Measurements from ENCODE around the gene SPNS1. TPM values are rescaled to one million over a fixed set of nuclear protein-coding genes. Genes with fewer than 3 reads are reported as not detected.
"Not testable (repeated sequence)": the region's sequence is repeated elsewhere in the genome, so short reads cannot be mapped to it uniquely, and the experiment has no call there.

Gene SPNS1
- total RNA-seq, 4 donors from 2014 or later: 24.2 to 34.6 (median 34.0) TPM

DNA sequence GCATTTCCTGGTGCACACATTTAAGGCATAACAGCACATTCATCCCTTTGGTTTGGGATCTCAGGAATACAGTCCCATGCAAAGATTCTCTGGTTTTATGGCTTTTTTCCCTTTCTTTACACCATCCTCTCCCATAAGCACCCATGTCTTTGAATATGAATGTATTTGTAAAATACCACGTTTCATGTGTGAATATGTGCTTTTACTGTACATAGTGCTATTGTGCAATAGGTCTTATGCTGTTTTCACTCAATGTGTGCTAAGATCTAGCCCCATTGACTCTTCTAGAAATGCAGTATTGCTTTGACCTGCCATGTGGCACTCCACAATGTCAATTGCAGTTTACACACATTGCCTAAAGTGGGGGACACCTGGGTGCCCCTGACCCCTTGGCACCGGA, 10.1 kb upstream of the SPNS1 start:
- no peak for TF ChIP-seq POLR2A (IDR thresholded peaks at IDR 0.05)
- TF ChIP-seq, protein P1, sequence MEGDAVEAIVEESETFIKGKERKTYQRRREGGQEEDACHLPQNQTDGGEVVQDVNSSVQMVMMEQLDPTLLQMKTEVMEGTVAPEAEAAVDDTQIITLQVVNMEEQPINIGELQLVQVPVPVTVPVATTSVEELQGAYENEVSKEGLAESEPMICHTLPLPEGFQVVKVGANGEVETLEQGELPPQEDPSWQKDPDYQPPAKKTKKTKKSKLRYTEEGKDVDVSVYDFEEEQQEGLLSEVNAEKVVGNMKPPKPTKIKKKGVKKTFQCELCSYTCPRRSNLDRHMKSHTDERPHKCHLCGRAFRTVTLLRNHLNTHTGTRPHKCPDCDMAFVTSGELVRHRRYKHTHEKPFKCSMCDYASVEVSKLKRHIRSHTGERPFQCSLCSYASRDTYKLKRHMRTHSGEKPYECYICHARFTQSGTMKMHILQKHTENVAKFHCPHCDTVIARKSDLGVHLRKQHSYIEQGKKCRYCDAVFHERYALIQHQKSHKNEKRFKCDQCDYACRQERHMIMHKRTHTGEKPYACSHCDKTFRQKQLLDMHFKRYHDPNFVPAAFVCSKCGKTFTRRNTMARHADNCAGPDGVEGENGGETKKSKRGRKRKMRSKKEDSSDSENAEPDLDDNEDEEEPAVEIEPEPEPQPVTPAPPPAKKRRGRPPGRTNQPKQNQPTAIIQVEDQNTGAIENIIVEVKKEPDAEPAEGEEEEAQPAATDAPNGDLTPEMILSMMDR (IDR thresholded peaks at IDR 0.05): no peak
- DNase-seq (ENCODE audit: low spot score in 2 of 2): no peak
- H3K4me3 ChIP-seq (ENCODE audit: low read depth, poor library complexity, severe bottlenecking): no peak overlapping the region
- WGBS, 2 donors: 87 to 93% methylated on average over 2 of the region's 2 CpGs
- intact Hi-C loops (cut with DNase I; ENCODE audit: low total_unique reads): no loop called here

DNA sequence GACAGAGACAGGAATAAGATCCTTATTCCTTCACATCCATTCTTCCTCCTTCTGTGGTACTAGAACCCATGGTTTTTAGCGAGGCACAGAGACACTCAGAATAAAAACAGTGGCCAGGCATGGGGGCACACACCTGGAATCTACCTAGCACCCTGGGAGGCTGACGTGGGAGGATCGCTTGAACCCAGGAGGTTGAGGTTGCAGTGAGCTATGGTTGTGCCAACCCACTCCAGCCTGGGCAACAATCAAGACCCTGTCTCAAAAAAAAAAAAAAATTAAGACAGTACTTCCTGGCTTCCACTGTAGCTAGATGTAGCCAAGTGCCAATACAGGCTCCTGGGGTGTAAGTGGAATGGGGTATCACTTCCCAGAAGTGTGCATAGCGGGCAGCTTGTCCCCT, 7.4 kb upstream of the SPNS1 start:
- TF ChIP-seq POLR2A (IDR thresholded peaks at IDR 0.05): no peak
- TF ChIP-seq, protein P1 (IDR thresholded peaks at IDR 0.05): no peak
- H3K4me3 ChIP-seq (ENCODE audit: low read depth, poor library complexity, severe bottlenecking): no peak overlapping the region
- intact Hi-C loops (cut with DNase I; ENCODE audit: low total_unique reads): no loop called here
- DNase-seq (ENCODE audit: low spot score in 2 of 2): no peak
- WGBS, 2 donors: 90 to 92% methylated on average over 4 of the region's 4 CpGs

DNA sequence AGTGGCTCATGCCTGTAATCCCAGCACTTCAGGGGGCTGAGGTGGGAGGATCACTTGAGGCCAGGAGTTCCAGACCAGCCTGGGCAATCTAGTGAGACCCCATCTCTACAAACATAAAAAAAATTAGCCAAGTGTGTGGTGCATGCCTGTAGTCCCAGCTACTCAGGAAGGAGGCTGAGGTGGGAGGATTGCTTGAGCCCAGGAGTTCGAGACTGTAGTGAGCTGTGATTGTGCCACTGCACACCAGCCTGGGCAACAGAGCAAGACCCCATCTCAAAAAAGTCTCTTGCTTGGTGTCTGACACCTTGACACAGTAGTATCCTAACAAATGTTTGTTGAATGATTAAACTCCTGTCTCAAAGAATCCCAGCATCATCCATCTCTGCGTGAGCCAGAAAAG, 4.9 kb upstream of the SPNS1 start:
- intact Hi-C loops (cut with DNase I; ENCODE audit: low total_unique reads); H3K4me3 ChIP-seq (ENCODE audit: low read depth, poor library complexity, severe bottlenecking): not testable (repeated sequence)
- WGBS, 2 donors: 86 to 88% methylated on average over 2 of the region's 2 CpGs

DNA sequence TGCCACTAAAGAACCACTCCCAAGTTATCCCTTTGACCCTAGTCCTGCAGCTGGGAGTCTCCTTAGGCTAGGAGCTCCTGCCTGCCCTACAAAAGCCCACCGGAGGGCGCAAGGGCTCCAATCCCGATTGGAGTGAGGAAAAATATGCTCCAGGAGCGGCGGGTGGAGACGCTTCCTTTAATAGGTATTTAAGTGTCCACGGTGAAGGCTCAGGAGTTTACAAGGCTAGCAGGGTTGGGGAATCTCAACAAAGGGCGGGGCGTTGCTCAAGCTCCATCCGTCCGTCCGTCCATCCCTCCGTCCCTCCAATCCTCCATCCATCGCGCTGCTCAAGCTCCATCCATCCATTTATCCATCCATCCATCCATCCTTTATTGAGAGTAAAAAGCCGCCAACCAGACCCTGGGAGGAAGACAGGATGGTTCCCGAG, 556 bp upstream of the SPNS1 start:
- no peak for DNase-seq (ENCODE audit: low spot score in 2 of 2)
- TF ChIP-seq, protein P1 (IDR thresholded peaks at IDR 0.05): no peak
- no peak for TF ChIP-seq POLR2A (IDR thresholded peaks at IDR 0.05)
- intact Hi-C loops (cut with DNase I; ENCODE audit: low total_unique reads): no loop called here
- 0% methylated on average over 17 of the region's 17 CpGs for WGBS, 2 donors
- H3K4me3 ChIP-seq (ENCODE audit: low read depth, poor library complexity, severe bottlenecking): peak overlapping the region; percentile 83

More for the DNA sequence above, 4.9 kb upstream of the SPNS1 start:
- DNase-seq (ENCODE audit: low spot score in 2 of 2): not testable (repeated sequence)

DNA sequence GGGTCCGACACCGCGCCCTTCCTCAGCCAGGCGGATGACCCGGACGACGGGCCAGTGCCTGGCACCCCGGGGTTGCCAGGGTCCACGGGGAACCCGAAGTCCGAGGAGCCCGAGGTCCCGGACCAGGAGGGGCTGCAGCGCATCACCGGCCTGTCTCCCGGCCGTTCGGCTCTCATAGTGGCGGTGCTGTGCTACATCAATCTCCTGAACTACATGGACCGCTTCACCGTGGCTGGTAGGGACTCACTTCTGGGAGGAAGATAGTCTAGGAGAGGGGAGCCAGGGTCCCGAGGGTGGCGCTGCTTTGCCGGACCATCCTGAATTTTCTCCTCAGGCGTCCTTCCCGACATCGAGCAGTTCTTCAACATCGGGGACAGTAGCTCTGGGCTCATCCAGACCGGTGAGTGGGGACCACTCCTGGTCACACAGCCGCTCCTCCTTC, 601 bp downstream of the SPNS1 start:
- intact Hi-C loops (cut with DNase I; ENCODE audit: low total_unique reads): no loop called here
- no peak for TF ChIP-seq POLR2A (IDR thresholded peaks at IDR 0.05)
- TF ChIP-seq, protein P1 (IDR thresholded peaks at IDR 0.05): no peak
- WGBS, 2 donors: 7 to 10% methylated on average over 18 to 20 of the region's 30 CpGs
- DNase-seq (ENCODE audit: low spot score in 2 of 2): no peak
- H3K4me3 ChIP-seq (ENCODE audit: low read depth, poor library complexity, severe bottlenecking): peak overlapping the region; percentile 83

DNA sequence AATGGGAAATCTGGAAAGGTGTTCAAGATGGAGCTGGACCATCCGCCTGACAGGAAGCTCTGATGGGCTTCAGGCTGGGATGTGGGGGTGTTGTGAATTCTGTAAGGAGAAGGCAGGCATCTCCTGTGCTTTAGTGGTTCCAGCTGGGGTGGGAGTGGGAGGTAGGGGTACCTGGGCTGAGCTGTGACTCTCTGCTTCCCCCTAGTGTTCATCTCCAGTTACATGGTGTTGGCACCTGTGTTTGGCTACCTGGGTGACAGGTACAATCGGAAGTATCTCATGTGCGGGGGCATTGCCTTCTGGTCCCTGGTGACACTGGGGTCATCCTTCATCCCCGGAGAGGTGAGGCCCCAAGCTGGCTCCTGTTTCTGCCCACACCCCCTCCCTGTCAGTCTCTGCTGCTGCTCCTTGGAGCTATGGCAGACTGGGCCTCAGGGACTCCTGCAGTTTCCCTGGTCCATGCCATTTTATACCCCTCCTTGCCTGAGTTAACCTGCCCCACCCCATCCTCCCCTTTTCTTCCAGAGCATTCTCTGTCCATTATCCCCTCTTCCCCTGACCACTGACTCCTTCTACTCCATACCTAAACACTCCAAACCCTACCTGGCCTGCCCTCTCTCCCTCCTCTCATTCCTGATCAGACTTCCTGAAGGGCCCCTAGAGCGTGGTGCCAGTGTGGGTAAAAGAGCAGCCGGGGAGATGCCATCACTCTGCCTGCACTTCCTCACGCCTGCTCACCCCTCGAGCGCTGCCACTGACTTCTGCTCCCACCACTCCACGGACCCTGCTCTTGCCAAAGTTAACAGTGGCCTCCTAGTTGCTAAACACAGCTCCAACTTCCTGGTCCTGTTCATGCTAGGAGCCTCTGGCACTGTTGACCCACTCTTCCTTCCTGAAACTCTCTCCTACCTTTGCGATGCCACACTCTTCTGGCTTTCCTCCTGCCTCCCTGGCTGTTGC, 3.4 kb downstream of the SPNS1 start:
- WGBS, 2 donors: 79 to 80% methylated on average over 11 of the region's 11 CpGs
- TF ChIP-seq POLR2A (IDR thresholded peaks at IDR 0.05): no peak
- TF ChIP-seq, protein P1 (IDR thresholded peaks at IDR 0.05): no peak
- no peak for DNase-seq (ENCODE audit: low spot score in 2 of 2)
- H3K4me3 ChIP-seq (ENCODE audit: low read depth, poor library complexity, severe bottlenecking): no peak overlapping the region
- intact Hi-C loops (cut with DNase I; ENCODE audit: low total_unique reads): no loop called here

DNA sequence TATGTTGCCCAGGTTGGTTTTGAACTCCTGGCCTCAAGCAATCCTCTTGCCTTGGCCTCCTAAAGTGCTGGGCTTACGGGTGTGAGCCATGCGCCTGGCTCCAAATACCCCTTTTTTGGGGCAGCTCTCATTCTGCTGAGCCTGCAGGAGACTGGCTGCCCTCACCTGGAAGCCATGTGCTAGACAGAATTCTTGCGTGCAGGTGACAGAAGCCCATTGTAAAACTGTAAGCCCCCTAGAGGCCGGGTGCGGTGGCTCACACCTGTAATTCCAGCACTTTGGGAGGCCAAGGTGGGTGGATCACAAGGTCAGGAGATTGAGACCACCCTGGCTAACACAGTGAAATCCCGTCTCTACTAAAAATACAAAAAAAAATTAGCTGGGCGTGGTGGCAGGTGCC, 5.8 kb downstream of the SPNS1 start:
- DNase-seq (ENCODE audit: low spot score in 2 of 2); intact Hi-C loops (cut with DNase I; ENCODE audit: low total_unique reads); H3K4me3 ChIP-seq (ENCODE audit: low read depth, poor library complexity, severe bottlenecking): not testable (repeated sequence)
- 91 to 96% methylated on average over 7 of the region's 7 CpGs for WGBS, 2 donors
